IPS-18a (cell line): ENCODE data around the gene MIDN.

Experiments
- H3K27ac ChIP-seq: one replicate; pipeline ENCODE4 v1.5.1; 2013; ENCODE audit warnings: low read length
- H3K27me3 ChIP-seq: one replicate; pipeline ENCODE4 v1.6.1; 2013; ENCODE audit warnings: mild to moderate bottlenecking, low read length; ENCODE audit not compliant: control insufficient read depth, insufficient read depth
- H3K36me3 ChIP-seq: one replicate; pipeline ENCODE4 v1.6.1; 2013; ENCODE audit warnings: low read depth, low read length; ENCODE audit not compliant: control insufficient read depth
- H3K4me1 ChIP-seq: one replicate; pipeline ENCODE4 v1.6.1; 2013; ENCODE audit warnings: low read depth, low read length; ENCODE audit not compliant: control insufficient read depth
- H3K4me3 ChIP-seq: one replicate; pipeline ENCODE4 v1.5.1; 2013; ENCODE audit warnings: low read length
- H3K9ac ChIP-seq: one replicate; pipeline ENCODE4 v1.6.1; 2013; ENCODE audit warnings: mild to moderate bottlenecking, low read length, moderate library complexity
- H3K9me3 ChIP-seq: one replicate; pipeline ENCODE4 v1.6.1; 2013; ENCODE audit warnings: low read depth, low read length; ENCODE audit not compliant: control insufficient read depth

Gene MIDN

DNA sequence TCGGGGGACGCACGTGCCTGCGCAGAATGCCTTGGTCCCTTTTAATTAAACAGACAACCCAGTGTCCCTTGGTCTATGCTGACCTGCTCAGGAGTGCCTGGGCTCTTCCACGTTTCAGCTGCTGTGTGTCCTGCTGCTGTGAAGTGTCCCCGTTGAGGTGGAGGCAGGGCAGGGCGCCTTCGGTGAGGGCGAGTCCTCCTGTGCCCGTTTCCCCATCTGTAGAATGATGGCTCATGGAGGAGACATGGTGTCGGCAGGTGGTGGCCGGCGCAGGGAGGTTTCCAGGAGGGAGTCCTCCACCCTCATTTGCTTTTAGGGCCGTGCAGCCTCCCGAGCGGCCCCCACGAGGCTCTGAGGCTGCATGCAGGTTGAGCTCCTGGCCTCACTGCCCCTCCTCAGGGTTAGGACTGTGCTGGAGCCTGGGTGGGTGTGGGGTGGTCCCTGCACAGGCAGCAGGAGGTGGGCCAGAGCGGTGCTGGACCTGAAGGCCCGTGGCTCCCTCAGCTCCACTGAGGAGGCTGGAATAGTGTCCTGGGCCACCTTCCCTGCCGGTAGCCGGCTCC is 34.0 kb upstream of the MIDN start:
- no peaks in the 10 kb centered on the region for H3K9me3 ChIP-seq
- H3K4me1 ChIP-seq = no peaks in the 10 kb centered on the region
- H3K9ac ChIP-seq = no peak overlapping the region
- H3K36me3 ChIP-seq = no peaks in the 10 kb centered on the region
- H3K27ac ChIP-seq = no peak overlapping the region
- no peak overlapping the region for H3K4me3 ChIP-seq
- H3K27me3 ChIP-seq = no peaks in the 10 kb centered on the region

DNA sequence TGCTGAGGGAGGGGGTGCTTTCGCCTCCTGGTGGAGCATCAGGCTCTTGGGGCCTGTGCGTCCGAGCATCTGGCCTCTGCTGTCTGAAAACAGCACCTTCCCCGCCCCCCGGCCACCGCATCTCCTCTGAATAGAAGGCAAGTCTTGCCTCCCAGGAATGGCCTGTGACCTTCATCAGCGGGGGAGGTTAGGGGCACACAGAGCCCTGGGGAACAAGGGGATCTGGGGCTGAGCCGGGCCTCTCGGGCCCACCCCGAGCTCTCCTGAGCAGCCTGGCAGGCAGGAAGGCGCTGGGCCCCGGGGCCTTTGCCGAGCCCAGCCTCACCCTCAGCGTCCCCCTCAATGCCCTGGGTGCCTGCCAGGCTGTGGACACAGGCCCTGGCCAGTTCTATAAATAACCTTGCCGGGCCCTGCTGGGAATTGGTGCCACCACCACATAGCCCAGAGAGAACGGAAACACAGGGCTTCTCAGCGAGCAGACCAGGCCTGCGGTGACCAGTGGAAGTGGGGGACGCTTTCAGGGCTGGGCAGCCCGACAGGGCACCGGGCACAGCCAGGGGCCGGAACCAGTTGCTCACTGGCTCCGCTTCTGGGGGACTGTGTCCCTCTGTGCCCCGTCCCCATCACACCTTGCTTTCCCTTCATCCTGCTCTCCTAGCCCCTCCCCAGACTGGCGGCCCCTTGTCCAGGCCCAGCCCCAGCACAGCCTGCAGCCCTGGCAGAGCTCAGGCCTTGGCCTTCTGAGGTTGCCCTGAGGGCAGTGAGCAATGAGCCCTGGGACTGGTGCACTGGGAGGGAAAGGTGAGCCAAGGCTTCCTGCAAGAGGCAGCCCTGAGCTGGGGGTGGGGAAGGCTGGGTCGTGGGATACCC is 33.3 kb upstream of the MIDN start:
- Histone ChIP-seq H3K4me1 (no peaks in the 10 kb centered on the region), H3K27ac (no peak overlapping the region), H3K36me3 (no peaks in the 10 kb centered on the region), H3K4me3 (no peak overlapping the region), H3K27me3 (no peaks in the 10 kb centered on the region), H3K9me3 (no peaks in the 10 kb centered on the region), H3K9ac (no peak overlapping the region)

DNA sequence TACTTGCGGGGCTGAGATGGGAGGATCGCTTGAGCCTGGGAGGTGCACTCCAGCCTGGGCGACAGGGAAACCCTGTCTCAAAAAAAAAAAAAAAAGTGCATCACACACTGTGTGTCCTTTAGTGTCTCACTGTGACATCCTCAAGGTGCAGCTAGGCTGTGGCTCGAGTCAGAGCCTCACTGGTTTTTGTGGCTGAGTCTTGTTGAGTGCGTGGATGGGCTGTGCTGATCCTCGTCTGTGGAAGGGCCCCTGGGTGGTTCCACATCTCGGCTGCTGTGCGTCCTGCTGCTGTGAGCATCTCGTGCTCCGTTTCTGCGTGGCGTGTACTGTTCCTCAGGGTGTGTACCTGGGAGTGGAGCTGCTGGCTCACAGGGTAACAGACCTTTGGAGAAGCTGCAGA is 31.6 kb upstream of the MIDN start:
- no peaks in the 10 kb centered on the region for H3K4me1 ChIP-seq
- no peaks in the 10 kb centered on the region for H3K27me3 ChIP-seq
- H3K9ac ChIP-seq = no peak overlapping the region
- H3K9me3 ChIP-seq = no peaks in the 10 kb centered on the region
- H3K27ac ChIP-seq = no peak overlapping the region
- no peak overlapping the region for H3K4me3 ChIP-seq
- H3K36me3 ChIP-seq = no peaks in the 10 kb centered on the region

DNA sequence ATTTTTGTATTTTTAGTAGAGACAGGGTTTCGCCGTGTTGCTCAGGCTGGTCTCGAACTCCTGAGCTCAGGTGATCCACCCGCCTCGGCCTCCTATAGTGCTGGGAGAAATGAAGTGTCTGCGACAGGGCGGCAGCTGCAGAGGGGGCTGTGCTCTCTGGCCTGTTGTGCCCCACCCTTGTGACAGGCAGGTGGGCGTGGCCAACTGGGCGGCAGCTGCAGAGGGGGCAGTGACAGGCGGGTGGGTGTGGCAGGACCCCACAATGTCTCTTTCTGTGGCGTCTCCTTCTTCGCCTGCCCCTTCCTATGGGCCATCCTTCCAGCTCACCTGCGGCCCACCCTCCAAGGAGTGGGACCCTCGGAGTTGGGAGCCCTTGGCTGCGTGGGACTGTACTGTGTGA is 31.0 kb upstream of the MIDN start:
- Histone ChIP-seq H3K27me3 (no peaks in the 10 kb centered on the region), H3K9me3 (no peaks in the 10 kb centered on the region), H3K9ac (no peak overlapping the region), H3K4me1 (no peaks in the 10 kb centered on the region), H3K27ac (no peak overlapping the region), H3K4me3 (no peak overlapping the region), H3K36me3 (no peaks in the 10 kb centered on the region)

DNA sequence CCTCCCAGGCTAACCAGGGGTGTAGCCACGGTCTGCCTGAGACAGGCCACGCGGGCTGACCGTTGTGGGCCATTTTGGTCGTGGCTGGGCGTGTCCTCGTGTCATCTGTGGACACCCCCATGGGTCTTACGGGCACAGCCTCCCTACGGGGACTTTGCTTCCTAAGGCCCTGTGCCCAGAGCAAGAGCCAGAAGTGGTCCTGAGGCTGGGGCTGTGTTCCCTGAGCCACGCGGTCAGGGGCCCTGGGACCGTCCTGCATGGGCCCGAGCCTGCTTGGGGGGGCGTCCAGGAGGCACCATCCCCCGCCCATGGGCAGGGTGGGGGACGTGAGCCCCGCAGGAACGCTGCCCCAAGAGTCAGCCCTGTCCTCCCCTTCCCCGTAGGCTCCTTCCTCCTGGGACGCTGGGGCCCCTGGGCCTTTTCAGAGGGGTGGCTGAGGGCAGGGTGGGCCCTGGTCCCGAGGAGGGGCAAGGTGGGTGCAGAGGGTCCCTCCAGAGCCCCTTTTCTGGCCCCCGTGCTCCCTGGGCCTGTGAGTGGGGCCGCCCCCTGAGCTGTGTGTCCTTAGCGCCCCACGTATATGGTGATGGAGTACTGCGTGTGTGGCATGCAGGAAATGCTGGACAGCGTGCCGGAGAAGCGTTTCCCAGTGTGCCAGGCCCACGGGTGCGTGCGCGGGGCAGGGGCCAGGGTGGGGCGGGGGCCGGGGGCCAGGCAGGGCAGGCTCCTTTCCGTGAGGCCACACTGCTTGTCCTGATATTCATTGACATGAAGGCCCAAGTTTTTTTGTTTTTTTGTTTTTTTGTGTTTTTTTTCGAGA is 29.4 kb upstream of the MIDN start:
- Histone ChIP-seq H3K27me3 (no peaks in the 10 kb centered on the region), H3K4me3 (no peak overlapping the region), H3K36me3 (no peaks in the 10 kb centered on the region), H3K9me3 (no peaks in the 10 kb centered on the region), H3K4me1 (no peaks in the 10 kb centered on the region), H3K27ac (no peak overlapping the region), H3K9ac (no peak overlapping the region)

DNA sequence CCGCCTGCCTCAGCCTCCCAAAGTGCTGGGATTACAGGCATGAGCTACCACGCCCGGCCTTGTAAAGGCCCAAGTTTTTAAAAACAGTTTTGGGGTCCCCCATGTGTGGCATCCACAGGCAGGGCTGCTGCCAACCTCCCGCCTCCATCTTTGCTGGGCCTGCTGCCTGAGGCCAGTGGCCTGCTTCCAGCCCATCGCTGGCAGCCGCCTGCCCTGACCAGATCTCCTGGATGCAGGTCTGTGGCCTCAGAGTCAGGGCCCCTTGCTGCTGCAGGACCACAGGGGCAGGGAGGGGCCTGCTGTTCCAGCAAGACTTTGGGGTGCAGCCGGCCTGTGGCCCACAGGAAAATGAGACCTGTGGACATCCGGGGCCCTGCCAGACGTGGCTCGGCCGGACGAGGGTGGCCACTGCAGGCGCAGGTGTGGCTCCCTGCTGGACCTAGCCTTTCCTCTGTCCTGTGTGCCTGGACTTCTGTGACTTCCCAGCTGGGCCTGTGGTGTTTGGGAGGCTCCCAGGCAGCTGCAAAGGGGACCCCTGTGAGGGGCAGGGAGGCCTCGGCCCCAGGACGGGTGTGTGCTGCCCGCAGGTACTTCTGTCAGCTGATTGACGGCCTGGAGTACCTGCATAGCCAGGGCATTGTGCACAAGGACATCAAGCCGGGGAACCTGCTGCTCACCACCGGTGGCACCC is 28.5 kb upstream of the MIDN start:
- H3K36me3 ChIP-seq = no peaks in the 10 kb centered on the region
- H3K9me3 ChIP-seq = no peaks in the 10 kb centered on the region
- no peaks in the 10 kb centered on the region for H3K27me3 ChIP-seq
- H3K4me3 ChIP-seq = no peak overlapping the region
- no peaks in the 10 kb centered on the region for H3K4me1 ChIP-seq
- H3K27ac ChIP-seq = no peak overlapping the region
- no peak overlapping the region for H3K9ac ChIP-seq

DNA sequence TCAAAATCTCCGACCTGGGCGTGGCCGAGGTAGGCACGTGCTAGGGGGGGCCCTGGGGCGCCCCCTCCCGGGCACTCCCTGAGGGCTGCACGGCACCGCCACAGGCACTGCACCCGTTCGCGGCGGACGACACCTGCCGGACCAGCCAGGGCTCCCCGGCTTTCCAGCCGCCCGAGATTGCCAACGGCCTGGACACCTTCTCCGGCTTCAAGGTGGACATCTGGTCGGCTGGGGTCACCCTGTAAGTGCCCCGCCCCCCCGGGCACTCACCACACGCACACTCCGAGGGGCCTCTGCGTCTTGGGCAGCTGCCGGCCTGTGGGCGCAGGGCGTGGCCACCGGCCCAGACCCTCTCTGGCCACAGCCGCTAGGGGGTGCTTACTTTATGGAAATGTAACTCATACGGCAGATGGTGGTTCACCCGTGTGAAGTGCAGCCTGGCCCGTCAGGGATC is 27.9 kb upstream of the MIDN start:
- Histone ChIP-seq H3K9me3 (no peaks in the 10 kb centered on the region), H3K4me3 (no peak overlapping the region), H3K27me3 (no peaks in the 10 kb centered on the region), H3K36me3 (no peaks in the 10 kb centered on the region), H3K4me1 (no peaks in the 10 kb centered on the region), H3K27ac (no peak overlapping the region), H3K9ac (no peak overlapping the region)

DNA sequence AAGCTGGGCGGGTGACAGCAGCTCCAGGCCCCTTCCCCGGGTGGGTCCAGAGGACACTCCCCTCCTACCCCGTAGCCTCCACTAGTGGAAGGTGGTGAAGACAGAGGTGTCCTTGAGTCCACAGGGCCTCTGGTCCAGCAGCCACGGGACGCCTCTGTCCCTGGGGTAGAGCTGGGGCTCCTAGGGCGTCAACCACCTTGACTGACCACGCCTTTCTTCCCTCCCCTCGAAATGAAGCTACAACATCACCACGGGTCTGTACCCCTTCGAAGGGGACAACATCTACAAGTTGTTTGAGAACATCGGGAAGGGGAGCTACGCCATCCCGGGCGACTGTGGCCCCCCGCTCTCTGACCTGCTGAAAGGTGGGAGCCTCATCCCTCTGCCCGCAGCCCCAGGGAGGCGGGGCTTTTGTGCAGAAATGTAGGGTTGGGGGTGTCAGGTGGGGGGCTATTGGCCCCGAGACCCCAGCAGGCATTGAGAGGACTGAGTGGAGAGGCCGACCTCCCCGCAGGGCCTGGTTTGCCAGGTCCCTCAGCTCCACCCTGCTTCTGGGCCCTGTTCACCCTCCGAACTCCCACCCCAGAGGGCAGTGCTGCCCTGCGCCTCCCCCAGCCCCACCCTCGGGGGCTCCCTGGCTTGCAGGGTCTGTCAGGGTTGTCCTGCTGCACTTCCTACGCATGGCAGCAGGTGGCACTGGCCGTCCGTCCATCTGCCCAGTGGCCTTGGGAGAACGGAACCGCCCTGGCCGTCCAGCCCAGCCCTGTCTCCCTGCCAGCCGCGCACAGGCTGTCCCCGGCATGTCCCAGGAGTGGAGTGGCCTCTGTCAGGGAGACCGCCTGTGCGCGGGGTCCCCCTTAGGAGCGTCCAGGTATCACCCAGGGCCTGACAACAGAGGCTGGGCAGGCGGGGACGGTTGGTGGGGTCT is 27.1 kb upstream of the MIDN start:
- no peaks in the 10 kb centered on the region for H3K9me3 ChIP-seq
- no peak overlapping the region for H3K27ac ChIP-seq
- no peak overlapping the region for H3K9ac ChIP-seq
- no peak overlapping the region for H3K4me3 ChIP-seq
- no peaks in the 10 kb centered on the region for H3K36me3 ChIP-seq
- H3K27me3 ChIP-seq = no peaks in the 10 kb centered on the region
- H3K4me1 ChIP-seq = no peaks in the 10 kb centered on the region

DNA sequence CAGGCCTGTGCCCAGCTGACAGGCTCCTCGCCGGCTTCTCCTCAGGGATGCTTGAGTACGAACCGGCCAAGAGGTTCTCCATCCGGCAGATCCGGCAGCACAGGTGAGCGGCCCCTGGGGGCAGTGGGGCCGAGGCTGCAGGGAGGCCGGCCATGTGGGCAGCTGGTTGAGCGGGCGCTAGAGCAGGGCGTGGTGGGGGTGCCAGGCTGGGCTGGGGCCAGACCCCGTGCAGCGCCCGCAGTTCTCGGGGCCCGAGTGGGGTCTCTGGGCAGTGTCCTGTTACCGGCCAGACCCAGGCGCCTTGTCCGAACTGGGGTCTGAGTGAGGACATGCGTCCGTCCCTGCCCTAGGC is 26.5 kb upstream of the MIDN start:
- H3K9me3 ChIP-seq = no peaks in the 10 kb centered on the region
- H3K27me3 ChIP-seq = no peaks in the 10 kb centered on the region
- no peak overlapping the region for H3K27ac ChIP-seq
- H3K4me3 ChIP-seq = no peak overlapping the region
- no peak overlapping the region for H3K9ac ChIP-seq
- no peaks in the 10 kb centered on the region for H3K36me3 ChIP-seq
- H3K4me1 ChIP-seq = no peaks in the 10 kb centered on the region

DNA sequence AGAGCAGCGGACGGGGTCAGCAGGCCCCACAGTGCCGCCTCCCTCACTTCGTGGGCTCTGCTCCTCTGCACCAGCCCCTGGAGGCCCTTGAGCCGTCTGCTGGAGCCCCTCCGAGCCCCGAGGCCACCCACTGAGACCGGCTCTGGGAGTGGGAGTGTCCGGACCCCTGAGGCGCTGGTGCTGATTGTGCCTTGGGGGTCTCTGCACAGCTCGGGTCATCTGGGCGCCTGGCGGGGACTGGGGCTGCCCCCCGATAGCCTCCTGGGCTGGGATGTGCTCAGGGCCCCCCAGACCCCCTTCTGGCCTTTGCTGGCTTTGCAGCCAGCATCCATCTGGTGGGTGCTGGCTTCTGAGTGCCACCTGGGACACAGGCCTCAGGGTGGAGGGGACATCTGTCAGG is 26.0 kb upstream of the MIDN start:
- Histone ChIP-seq H3K36me3 (no peaks in the 10 kb centered on the region), H3K4me1 (no peaks in the 10 kb centered on the region), H3K9me3 (no peaks in the 10 kb centered on the region), H3K9ac (no peak overlapping the region), H3K27ac (no peak overlapping the region), H3K4me3 (no peak overlapping the region), H3K27me3 (no peaks in the 10 kb centered on the region)
